Activated effector memory CD4-positive, alpha-beta T cell treated with anti-CD3 and anti-CD28 coated beads, Interleukin-2, amount 50 U/mL, for 16 hours (primary cell): Measurements from ENCODE around the gene GNAS.
"Not testable (repeated sequence)": the region's sequence is repeated elsewhere in the genome, so short reads cannot be mapped to it uniquely, and the experiment has no call there.

ENCODE experiments used
- DNase-seq: peaks from one replicate; pipeline ENCODE4 v3.0.0-alpha.2; 2020

Gene GNAS

DNA sequence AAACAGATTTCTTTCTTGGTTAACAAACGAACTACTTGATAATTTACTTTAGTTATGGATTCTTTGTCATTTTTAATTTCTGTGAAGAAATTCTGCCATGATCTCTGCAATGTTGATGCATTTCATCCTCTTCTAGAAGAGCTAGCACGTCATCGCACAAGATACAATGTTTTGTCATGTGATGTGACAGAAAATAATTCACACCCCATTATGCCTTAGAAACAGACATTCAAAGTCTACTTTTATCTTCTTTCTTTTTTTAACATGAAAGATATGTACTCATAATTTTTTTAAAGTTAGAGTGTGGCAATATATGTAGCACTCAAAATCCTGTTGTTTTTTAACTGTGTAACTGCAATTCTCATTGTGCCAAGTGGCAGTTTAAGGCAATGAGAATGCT, 89.0 kb downstream of the GNAS start:
- DNase-seq: no peak

DNA sequence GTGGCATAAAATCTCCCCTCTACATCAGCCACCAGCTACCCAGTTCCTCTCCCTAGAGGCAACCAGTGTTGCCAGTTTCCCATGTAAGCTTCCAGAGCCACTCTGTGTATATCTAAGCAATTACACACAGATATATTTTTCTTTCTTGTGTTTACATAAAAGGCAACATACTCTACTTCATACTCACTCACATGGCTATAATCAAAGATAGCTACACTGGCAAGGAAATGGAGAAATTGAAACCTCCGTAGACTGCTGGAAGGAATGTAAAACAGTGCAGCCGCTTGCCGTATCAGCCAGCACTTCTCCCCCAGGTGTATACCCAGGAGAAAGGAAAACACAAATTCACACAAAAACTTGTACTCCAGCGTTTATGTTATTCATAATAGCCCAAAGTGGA, 90.0 kb downstream of the GNAS start:
- no peak for DNase-seq

DNA sequence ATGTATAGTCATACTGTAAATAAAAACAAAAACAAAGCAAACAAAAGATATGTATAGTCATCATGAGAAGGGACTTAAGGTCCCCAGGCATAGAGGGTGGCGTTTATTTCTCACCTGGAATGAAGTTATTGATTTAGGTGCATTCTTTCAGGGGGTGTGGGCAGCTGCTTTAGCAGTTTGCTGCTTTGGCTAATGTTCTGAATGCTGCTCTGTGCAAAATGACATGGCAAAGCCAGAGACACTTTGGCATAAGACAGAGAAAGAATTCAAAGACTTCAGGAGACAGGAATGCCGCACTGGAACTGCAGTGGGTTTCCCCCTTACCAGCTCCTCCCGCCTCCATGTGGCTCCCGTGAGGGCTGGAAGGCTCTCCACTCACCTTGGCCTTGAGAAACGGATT, 92.1 kb downstream of the GNAS start:
- DNase-seq: no peak

DNA sequence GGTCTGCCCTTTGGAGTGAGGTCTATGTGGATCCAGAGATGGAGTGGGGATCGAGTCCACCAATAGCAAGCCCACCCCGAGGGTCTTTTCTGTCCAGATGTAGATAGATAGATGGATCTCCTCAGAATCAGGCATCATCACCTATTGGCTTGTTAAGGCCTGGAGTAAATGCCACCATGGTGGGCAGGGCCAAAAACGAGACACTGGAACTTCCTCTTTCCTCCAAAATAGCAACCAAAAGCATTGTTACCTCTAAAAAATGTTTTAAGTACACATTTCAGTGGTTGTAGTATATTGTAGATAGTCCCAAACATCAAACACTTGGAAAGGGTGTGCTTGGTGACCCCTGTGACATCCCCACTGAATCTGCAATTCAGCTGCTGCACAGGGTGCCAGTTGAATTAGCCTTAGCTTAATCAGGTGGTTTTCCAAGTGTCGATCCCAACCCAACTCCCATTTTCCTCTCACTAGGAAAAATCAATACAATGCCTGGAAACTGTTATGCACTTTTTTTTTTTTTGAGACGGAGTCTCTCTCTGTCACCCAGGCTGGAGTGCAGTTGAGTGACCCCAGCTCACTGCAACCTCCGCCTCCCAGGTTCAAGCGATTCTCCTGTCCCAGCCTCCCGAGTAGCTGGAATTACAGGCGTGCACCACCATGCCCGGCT, 93.6 kb downstream of the GNAS start:
- DNase-seq: no peak

DNA sequence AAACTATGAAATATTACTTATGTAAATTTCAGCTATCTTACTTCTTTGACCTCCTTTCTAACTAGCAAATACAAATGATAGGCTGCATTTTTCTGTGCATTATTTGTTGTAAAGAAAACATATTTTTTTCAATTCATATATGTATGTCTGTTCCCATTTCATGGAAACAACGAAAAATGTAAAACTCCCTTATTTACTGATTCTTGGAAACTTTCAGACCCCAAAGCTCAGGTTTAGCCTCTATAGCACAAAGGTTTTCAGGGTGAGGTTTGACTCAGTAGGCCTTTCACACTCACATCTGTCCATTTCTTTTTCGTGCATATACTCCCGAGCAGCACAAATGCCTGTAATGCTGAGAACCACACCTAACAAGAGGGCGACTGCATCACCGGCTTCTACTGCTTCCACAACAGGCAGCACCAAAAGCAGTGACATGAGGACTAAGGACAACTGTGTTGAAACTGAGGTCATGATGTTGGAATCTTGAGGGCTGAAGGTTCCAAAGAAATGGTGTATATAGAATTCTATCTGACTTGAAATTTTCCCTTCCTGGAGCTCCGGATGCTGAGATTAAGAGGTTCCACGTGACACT, 95.4 kb downstream of the GNAS start:
- not testable (repeated sequence) for DNase-seq

DNA sequence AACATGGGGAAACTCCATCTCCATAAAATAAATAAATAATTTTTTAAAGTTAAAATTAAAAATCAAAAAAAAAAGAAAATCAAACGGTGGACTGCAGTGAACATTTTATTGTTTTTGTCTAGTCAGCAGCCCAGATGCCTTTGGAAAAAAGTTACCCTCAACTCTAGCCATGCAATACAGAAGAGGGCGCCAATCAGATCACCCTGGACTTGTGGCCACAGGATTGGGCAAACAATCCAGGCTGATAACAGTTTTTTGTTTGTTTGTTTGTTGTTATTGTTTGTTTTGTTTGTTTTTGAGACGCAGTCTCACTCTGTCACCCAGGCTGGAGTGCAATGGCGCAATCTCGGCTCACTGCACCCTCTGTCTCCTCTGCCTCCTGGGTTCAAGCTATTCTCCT, 98.1 kb downstream of the GNAS start:
- no peak for DNase-seq

DNA sequence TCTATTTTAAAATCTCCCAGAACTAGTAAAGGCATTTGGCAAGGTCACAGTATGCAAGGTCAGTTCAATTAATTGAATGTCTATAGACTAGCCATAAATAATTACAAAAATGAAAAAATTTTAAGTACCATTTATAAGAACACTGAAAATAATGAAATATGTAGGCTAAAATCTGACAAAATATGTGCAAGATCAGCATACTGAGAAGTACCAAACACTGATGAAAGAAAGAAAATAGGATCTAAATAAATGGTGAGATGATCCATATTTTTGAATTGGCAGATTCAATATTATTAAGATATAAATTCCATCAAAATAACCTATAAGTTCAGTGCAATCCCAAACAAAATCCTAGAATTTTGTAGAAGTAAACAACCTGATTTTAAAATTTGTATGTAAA, 100.5 kb downstream of the GNAS start:
- DNase-seq: no peak

DNA sequence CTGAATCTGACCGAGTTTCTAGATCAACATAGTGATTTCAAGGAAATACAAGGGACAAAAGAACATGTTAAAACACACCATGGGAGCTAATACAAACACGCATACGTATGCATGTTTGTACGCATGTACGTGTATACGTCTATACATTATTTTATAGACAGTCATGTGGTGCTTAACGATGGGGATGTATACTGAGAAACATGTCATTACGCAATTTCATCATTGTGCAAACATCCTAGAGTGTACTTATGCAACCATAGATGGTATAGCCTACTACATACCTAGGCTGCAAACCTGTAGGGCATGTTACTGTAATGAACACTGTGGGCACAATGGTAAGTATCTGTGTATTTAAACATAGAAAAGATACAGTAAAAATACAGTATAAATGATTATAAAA, 103.6 kb downstream of the GNAS start:
- no peak for DNase-seq

DNA sequence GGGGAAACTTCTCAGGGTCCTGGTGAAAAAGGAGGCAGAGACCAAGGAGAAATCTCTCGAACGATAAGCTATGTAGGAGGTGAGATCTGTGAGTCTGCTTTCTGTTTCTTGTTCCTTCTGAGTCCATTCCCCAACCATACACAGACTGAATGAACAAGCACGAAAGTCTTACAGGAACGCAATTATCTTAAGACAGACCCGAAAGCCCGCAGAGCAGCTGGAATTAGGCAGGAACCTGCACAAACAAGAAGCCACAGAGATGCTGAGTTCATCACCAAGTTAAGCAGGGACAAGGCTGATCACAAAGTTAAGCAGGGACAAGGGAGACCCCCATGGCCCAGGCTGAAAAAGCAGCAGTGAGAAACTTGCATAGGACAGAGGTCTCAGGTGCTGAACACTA, 107.1 kb downstream of the GNAS start:
- no peak for DNase-seq
